Measurements from ENCODE around the gene ZSCAN30. TPM values are rescaled to one million over a fixed set of nuclear protein-coding genes. Genes with fewer than 3 reads are reported as not detected.

ZSCAN30 gene
- total and polyA plus RNA-seq, 10 donors = 7.2 to 39.2 (median 23.9) TPM

DNA sequence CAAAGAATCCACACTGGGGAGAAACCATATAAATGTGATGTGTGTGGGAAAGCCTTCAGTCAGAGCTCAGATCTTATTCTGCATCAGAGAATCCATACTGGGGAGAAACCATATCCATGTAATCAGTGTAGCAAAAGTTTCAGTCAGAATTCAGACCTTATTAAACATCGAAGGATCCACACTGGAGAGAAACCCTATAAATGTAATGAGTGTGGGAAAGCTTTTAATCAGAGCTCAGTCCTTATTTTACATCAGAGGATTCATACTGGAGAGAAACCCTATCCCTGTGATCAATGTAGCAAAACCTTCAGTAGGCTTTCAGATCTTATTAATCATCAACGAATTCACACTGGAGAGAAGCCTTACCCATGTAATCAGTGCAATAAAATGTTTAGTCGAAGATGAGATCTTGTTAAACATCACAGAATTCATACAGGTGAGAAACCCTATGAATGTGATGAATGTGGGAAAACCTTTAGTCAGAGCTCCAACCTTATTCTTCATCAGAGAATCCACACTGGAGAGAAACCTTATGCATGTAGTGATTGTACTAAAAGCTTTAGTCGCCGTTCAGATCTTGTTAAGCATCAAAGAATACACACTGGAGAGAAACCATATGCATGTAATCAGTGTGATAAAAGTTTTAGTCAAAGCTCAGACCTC is 16.7 kb upstream of the ZSCAN30 start:
- Histone ChIP-seq H3K27me3 (replicated peaks in 1 of 7) (no peaks in the 10 kb centered on the region), H3K4me1 (no peaks in the 10 kb centered on the region), H3K36me3 (peaks cover 16 to 79% (median 56%) of the 10 kb centered on the region in 6 donors), H3K27ac (no peak overlapping the region), H3K4me3 (no peak overlapping the region), H3K9me3 (peaks cover 51 to 100% (median 100%) of the 10 kb centered on the region in 8 donors)
- WGBS, 5 donors = 91 to 99% (median 98%) methylated on average over 5 of the region's 5 CpGs
- intact Hi-C loops (cut with DNase I; ENCODE audit: low total_unique reads) = no loop called here
- TF ChIP-seq CTCF (IDR thresholded peaks at IDR 0.05 in 8 of 11, conservative IDR thresholded peaks at IDR 0.05 in 3 of 11) (no peak), POLR2AphosphoS5 (IDR thresholded peaks at IDR 0.05) (no peak), POLR2A (IDR thresholded peaks at IDR 0.05) (no peak)
- DNase-seq = no peak

- Histone ChIP-seq H3K27me3 (replicated peaks in 1 of 7) (no peaks in the 10 kb centered on the region), H3K4me3 (no peak overlapping the region), H3K4me1 (no peaks in the 10 kb centered on the region), H3K36me3 (peaks cover 16 to 98% (median 76%) of the 10 kb centered on the region in 6 donors), H3K9me3 (peaks cover 50 to 100% (median 100%) of the 10 kb centered on the region in 8 donors), H3K27ac (no peak overlapping the region)
- WGBS, 5 donors = 97 to 99% (median 98%) methylated on average over 4 of the region's 4 CpGs
- no peak for TF ChIP-seq POLR2AphosphoS5 (IDR thresholded peaks at IDR 0.05)
- no peak for TF ChIP-seq POLR2A (IDR thresholded peaks at IDR 0.05)
- TF ChIP-seq CTCF (IDR thresholded peaks at IDR 0.05 in 8 of 11, conservative IDR thresholded peaks at IDR 0.05 in 3 of 11) = no peak
- intact Hi-C loops (cut with DNase I; ENCODE audit: low total_unique reads) = no loop called here
- DNase-seq = no peak
These were observed 13.6 kb upstream of the ZSCAN30 start for GRCh38 chr18:35303610-35304009.

- WGBS, 5 donors = 96 to 100% (median 100%) methylated on average over 2 of the region's 2 CpGs
- DNase-seq = no peak
- Histone ChIP-seq H3K4me1 (peaks cover 0 to 28% (median 14%) of the 10 kb centered on the region in 6 donors), H3K27me3 (replicated peaks in 1 of 7) (no peaks in the 10 kb centered on the region), H3K27ac (no peak overlapping the region), H3K4me3 (no peak overlapping the region), H3K9me3 (peaks cover 9 to 46% (median 37%) of the 10 kb centered on the region in 8 donors), H3K36me3 (peaks cover 0 to 93% (median 44%) of the 10 kb centered on the region in 6 donors)
- TF ChIP-seq POLR2A (IDR thresholded peaks at IDR 0.05) = no peak
- no peak for TF ChIP-seq CTCF (IDR thresholded peaks at IDR 0.05 in 8 of 11, conservative IDR thresholded peaks at IDR 0.05 in 3 of 11)
- no peak for TF ChIP-seq POLR2AphosphoS5 (IDR thresholded peaks at IDR 0.05)
- intact Hi-C loops (cut with DNase I; ENCODE audit: low total_unique reads) = no loop called here
These were observed 6.0 kb upstream of the ZSCAN30 start for GRCh38 chr18:35296060-35296459.

DNA sequence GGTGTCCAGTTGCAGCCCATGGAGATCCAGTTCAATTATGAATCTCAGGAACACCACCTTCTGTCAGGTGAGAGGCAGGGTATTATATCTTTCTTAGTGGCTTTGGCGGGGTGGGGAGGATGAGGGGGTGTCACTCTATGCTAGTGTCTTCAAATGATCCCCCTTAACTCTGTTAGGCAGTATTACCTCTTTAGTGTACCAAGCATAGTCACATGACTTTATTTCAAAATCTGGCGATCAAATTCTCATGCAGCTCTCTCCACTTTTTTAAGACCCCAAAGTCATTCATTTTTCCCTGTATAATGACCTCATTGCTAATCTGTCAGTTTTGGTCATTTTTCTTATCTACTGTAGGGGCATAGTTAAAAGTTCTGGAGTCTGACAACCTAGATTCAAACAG is 1.1 kb upstream of the ZSCAN30 start:
- peak overlapping the region in 7 of 8 donors; percentile 62 to 74 (median 65) for H3K4me3 ChIP-seq
- H3K4me1 ChIP-seq = peaks cover 10 to 58% (median 36%) of the 10 kb centered on the region in 6 donors
- TF ChIP-seq POLR2AphosphoS5 (IDR thresholded peaks at IDR 0.05) (no peak), POLR2A (IDR thresholded peaks at IDR 0.05) (no peak), CTCF (IDR thresholded peaks at IDR 0.05 in 8 of 11, conservative IDR thresholded peaks at IDR 0.05 in 3 of 11) (no peak)
- H3K9me3 ChIP-seq = peaks cover 0 to 2% (median 0%) of the 10 kb centered on the region in 8 donors
- no peak for DNase-seq
- peaks cover 0 to 44% (median 11%) of the 10 kb centered on the region in 6 donors for H3K36me3 ChIP-seq
- peak overlapping the region in 4 of 8 donors; percentile 86 to 92 (median 90) for H3K27ac ChIP-seq
- 81 to 89% (median 87%) methylated on average over 2 of the region's 2 CpGs for WGBS, 5 donors
- H3K27me3 ChIP-seq (replicated peaks in 1 of 7) = no peaks in the 10 kb centered on the region
- intact Hi-C loops (cut with DNase I; ENCODE audit: low total_unique reads) = loop anchor here (5.0 kb wide), 1 partner anchor 51 kb away; the partner anchor contains the start of gene ZNF24

All from spleen (tissue), 11 donors.